Type B pancreatic cell (in vitro differentiated cells): ENCODE data around the gene OR10W1. TPM values are rescaled to one million over a fixed set of nuclear protein-coding genes. Genes with fewer than 3 reads are reported as not detected.

Experiments used
- DNase-seq: peaks from one replicate; pipeline ENCODE4 v3.0.0; 2021; ENCODE audit warnings: mixed read lengths; ENCODE audit not compliant: unreplicated experiment; ENCODE audit errors: extremely low spot score
- H3K27ac Mint-ChIP-seq: 2 replicates; pipeline ENCODE4 v1.8.0; 2021; ENCODE audit warnings: mild to moderate bottlenecking, mixed read lengths
- H3K27me3 Mint-ChIP-seq: 2 replicates; pipeline ENCODE4 v1.8.0; 2021; ENCODE audit warnings: mixed read lengths
- H3K36me3 Mint-ChIP-seq: 2 replicates; pipeline ENCODE4 v1.8.0; 2021; ENCODE audit warnings: mixed read lengths
- H3K4me1 Mint-ChIP-seq: one replicate; pipeline ENCODE4 v1.8.0; 2021; ENCODE audit warnings: mixed read lengths; ENCODE audit not compliant: unreplicated experiment
- H3K4me3 Mint-ChIP-seq: 2 replicates; pipeline ENCODE4 v1.8.0; 2021; ENCODE audit warnings: mild to moderate bottlenecking, mixed read lengths
- H3K9me3 Mint-ChIP-seq: 2 replicates; pipeline ENCODE4 v1.8.0; 2021; ENCODE audit warnings: mixed read lengths
- long read RNA-seq: library from polyadenylated mRNA; unstranded; transcript quantifications from one replicate; pipeline ENCODE4 v2.0.0, GENCODE V29; 2020
- total RNA-seq: library from RNA; stranded (reverse); gene quantifications from 2 replicates; pipeline ENCODE4 v1.2.1, GENCODE V29; 2021; ENCODE audit warnings: low replicate concordance
- TF ChIP-seq, protein P1 (sequence below): fragments of 200-600 bp; sonication (generic); conservative IDR thresholded peaks from 2 replicates; pipeline ENCODE4 v1.5.0; 2021; ENCODE audit warnings: antibody characterized with exemption, mild to moderate bottlenecking

OR10W1 gene, protein sequence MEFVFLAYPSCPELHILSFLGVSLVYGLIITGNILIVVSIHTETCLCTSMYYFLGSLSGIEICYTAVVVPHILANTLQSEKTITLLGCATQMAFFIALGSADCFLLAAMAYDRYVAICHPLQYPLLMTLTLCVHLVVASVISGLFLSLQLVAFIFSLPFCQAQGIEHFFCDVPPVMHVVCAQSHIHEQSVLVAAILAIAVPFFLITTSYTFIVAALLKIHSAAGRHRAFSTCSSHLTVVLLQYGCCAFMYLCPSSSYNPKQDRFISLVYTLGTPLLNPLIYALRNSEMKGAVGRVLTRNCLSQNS
- not detected in 2 replicates for total RNA-seq
- long read RNA-seq = 0 reads

DNA sequence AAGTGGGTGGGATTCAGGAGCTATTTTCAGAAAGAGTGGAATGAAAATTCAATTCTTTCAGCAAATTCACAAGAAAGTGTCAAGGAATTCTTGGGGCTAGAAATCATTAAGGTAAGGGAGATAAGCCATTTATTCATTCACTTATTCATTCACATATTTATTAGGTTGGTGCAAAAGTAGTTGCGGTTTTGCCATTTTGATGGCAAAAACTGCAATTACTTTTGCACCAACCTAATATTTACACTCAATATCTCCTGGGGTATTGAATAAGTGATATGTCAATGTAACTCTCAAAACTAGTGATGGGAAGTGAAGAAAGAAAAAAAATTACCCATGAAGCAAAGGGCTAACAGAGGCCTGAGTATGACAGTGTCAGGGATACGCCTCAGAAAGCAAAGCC lies at the start of gene OR10W1:
Gene OR10W1 (minus strand): TSS at position 119 of the 400 bp plus-strand sequence. CDS start 402 bp downstream, outside the sequence.
- DNase-seq = no peak
- Mint-ChIP-seq H3K27ac (no peak within 1 kb of the TSS), H3K27me3 (no peaks in the 10 kb centered on the region), H3K4me1 (no peaks in the 10 kb centered on the region), H3K4me3 (no peak within 1 kb of the TSS), H3K9me3 (no peaks in the 10 kb centered on the region), H3K36me3 (no peaks in the 10 kb centered on the region)
- TF ChIP-seq, protein P1, sequence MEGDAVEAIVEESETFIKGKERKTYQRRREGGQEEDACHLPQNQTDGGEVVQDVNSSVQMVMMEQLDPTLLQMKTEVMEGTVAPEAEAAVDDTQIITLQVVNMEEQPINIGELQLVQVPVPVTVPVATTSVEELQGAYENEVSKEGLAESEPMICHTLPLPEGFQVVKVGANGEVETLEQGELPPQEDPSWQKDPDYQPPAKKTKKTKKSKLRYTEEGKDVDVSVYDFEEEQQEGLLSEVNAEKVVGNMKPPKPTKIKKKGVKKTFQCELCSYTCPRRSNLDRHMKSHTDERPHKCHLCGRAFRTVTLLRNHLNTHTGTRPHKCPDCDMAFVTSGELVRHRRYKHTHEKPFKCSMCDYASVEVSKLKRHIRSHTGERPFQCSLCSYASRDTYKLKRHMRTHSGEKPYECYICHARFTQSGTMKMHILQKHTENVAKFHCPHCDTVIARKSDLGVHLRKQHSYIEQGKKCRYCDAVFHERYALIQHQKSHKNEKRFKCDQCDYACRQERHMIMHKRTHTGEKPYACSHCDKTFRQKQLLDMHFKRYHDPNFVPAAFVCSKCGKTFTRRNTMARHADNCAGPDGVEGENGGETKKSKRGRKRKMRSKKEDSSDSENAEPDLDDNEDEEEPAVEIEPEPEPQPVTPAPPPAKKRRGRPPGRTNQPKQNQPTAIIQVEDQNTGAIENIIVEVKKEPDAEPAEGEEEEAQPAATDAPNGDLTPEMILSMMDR = no peak

DNA sequence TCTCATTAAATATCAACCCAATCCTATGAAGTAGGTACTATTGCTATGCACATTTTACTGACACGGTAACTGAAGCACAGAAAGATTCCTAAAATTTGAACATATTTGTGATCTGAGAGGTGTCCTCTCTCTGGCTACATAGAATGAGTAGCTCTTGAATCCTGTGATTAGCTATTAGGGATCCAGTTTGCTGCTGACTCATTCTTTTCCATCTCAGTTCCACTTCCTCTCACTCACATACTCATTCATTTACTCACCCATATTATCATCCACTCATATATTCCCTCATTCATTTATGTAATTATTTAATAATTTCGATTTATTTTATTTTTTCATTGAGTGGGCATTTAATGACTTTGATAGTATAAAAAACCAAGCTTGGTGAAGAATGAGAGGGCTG lies 48.1 kb upstream of the OR10W1 start:
- TF ChIP-seq, protein P1 = no peak
- DNase-seq = no peak
- no peak overlapping the region for H3K27ac Mint-ChIP-seq
- no peak overlapping the region for H3K4me3 Mint-ChIP-seq
- H3K4me1 Mint-ChIP-seq = no peaks in the 10 kb centered on the region
- no peaks in the 10 kb centered on the region for H3K9me3 Mint-ChIP-seq
- no peaks in the 10 kb centered on the region for H3K27me3 Mint-ChIP-seq
- no peaks in the 10 kb centered on the region for H3K36me3 Mint-ChIP-seq

DNA sequence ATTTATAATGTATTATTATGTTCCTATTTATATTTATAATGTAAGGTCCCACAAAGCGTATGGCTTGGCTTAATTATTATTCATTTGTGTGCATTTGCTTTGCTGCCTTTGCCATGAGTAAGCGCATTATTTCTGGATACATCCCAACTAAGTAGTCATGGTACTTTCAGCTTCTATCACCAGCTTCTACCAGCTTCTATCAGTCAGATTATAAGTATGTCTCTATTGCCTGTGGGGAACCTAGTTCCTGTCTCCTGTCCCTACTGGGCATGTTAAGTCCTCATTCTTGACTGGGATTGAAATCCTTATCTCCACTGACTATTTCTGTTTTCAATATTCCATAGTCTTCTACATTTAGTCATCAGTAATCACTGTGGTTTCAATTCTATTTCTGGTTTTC lies 33.5 kb upstream of the OR10W1 start:
- DNase-seq = no peak
- H3K9me3 Mint-ChIP-seq = no peaks in the 10 kb centered on the region
- H3K4me1 Mint-ChIP-seq = no peaks in the 10 kb centered on the region
- no peaks in the 10 kb centered on the region for H3K36me3 Mint-ChIP-seq
- H3K27me3 Mint-ChIP-seq = no peaks in the 10 kb centered on the region
- TF ChIP-seq, protein P1 = no peak
- no peak overlapping the region for H3K4me3 Mint-ChIP-seq
- H3K27ac Mint-ChIP-seq = no peak overlapping the region

DNA sequence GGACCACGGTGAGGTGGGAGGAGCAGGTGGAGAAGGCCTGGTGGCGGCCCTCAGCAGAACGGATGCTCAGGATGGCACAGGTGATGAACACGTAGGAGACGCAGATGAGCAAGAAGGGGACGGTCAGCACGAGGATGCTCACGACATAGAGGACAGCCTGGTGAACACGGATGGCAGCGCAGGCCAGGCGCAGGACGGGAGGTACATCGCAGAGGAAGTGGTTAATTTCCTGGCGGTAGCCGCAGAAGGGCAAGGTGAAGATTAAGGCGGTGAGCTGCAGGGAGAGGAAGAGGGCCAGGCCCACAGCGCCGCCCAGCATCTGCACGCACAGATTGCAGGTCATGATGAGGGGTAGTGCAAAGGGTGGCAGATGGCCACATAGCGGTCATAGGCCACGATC lies 24.0 kb upstream of the OR10W1 start:
- H3K4me1 Mint-ChIP-seq = no peaks in the 10 kb centered on the region
- H3K9me3 Mint-ChIP-seq = no peaks in the 10 kb centered on the region
- no peak overlapping the region for H3K4me3 Mint-ChIP-seq
- TF ChIP-seq, protein P1 = no peak
- DNase-seq = no peak
- H3K27ac Mint-ChIP-seq = no peak overlapping the region
- no peaks in the 10 kb centered on the region for H3K36me3 Mint-ChIP-seq
- H3K27me3 Mint-ChIP-seq = no peaks in the 10 kb centered on the region

DNA sequence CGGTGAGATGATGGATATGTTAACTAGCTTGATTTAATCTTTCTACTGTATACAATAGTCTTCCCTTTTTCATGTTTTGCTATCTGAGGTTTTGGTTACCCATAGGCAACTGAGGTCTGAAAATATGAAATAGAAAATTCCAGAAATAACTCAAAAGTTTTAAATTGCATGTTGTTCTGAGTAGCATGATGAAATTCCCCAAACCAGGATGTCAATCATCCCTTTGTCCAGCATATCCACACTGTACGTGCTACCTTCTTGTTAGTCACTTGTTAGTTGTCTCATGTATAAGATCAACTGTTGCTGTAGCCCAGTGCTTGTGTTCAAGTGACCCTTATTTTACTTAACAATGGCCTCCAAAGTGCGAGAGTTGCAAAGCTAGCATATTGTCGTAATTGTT lies 21.2 kb upstream of the OR10W1 start:
- Mint-ChIP-seq H3K4me3 (no peak overlapping the region), H3K36me3 (no peaks in the 10 kb centered on the region), H3K27me3 (no peaks in the 10 kb centered on the region), H3K27ac (no peak overlapping the region), H3K9me3 (no peaks in the 10 kb centered on the region), H3K4me1 (no peaks in the 10 kb centered on the region)
- TF ChIP-seq, protein P1 = no peak
- no peak for DNase-seq
